Stimulated activated CD8-positive, alpha-beta memory T cell treated with anti-CD3 and anti-CD28 coated beads, Interleukin-7, amount 100 ng/mL, for 24 hours (primary cell): ENCODE measurements around the gene LGI4.
"Not testable (repeated sequence)": the region's sequence is repeated elsewhere in the genome, so short reads cannot be mapped to it uniquely, and the experiment has no call there.

Experiments
- DNase-seq: peaks from one replicate; pipeline ENCODE4 v3.0.0-alpha.2; 2020; ENCODE audit warnings: low read depth

LGI4 gene

DNA sequence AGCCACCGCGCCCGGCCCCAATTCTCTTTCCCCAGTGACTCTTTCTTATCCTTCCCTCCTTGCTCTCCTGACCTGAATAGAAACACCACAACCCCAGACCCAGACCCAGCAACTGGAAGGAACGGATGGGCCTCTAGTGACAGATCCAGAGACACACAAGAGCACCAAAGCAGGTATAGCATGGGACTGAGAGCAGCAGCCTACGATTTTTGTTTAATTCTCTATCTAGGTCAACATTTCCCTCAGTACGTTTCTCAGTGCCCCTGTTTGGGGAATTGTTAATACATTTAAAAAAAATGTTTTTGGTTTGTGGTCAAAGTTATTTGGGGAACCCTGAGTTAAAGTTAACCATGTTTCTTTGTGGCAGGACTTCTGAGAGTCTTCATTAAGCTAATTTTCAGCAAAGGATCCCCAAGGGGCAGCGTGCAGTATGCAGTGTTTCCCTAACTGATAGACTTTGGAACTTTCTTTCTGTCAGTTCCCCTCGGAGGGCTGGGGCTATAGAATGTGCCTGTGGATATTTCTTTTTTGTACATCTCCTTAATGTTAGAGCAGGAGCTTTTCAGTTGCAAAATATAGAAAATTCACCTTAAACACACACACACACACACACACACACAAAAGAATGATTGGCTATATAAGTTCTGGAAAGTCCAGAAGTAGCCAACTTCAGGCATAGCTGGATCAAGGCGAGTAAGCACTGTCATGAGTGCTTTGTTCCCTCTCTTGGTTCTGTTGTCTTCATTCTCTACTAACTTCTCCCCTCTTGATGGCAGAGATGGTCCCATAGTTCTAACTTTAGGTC, 26.0 kb upstream of the LGI4 start:
- DNase-seq = no peak

DNA sequence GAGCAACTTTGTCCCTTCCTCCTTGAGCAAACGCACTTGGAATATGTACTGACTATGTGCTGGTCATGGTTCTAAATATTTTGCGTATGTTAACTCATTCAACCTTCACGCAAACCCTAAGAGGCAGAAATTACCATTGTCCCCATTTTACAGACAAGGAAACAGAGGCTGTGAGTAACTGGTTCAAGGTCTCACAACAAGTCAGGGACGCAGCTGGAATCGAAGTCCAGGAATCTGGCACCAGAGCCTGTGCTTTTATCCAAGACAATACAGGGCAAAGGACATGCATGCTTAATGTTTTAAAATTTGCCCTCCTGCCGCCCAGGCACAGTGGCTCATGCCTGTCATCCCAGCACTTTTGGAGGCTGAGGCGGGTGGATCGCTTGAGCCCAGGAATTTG, 24.7 kb upstream of the LGI4 start:
- DNase-seq = no peak

DNA sequence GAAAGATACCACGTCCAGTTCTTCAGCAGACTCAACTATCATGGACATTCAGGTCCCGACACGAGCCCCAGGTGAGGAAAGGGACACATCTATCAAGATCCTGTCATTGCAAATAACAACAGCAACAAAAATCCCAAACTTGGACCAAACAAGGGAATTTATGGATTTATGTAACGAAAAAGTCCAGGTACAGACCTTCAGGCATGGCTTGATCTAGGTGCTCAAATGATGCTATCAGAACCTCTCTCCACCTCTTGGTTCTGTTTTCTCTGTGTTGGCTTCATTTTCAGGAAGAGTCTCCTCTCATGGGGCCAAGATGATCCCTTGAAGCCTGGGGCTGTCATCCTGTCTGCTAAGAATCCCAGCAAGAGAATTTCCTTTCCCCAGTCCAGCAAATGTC, 22.6 kb upstream of the LGI4 start:
- no peak for DNase-seq

DNA sequence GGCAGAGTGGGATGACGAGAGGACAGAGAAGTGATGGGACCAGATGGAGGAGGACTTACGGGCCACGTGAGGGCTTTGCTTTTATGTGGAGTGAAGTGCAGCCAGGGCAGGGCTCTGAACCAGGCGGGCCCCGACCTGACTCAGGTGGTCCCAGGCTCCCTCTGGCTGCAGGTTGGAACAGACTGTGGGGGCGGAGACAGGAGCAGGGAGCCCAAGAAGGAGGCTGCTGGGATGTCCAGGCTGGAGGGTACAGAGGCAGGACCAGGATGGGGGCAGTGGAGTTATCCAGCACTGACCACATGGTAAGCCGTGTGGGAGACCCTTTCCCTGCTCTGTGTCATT, 21.8 kb upstream of the LGI4 start:
- no peak for DNase-seq

DNA sequence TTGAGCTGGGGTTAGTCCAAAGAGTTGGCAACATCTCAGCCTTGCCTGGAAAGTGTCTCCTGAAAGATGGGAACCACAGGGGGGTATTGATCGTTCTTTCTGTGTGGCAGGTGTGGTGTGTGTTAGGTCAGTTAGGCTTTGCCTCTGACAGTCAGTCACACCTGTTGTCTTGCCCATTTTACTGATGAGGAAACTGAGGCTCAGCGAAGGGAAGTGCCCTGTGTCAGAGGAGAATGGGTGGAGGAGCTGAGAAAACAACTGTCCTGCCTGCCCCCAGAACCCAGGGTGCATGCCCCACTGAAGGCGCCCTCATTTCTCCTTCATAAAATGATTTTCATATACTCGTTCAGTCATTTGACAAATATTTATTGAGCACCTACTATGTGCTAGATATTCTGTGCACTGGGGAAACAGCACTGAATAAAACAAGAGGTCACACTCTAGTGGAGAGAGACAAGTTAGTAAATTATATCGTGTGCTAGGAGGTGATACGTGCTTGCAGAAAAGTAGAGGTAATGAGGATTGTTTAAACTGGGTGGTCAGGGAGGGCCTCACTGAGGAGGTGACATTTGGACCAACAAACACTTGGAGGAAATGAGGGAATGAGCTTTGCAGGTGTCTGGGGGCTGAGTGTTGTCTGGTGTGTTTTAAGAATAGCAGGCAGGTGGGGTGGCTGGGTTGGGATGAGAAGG, 21.3 kb upstream of the LGI4 start:
- no peak for DNase-seq

DNA sequence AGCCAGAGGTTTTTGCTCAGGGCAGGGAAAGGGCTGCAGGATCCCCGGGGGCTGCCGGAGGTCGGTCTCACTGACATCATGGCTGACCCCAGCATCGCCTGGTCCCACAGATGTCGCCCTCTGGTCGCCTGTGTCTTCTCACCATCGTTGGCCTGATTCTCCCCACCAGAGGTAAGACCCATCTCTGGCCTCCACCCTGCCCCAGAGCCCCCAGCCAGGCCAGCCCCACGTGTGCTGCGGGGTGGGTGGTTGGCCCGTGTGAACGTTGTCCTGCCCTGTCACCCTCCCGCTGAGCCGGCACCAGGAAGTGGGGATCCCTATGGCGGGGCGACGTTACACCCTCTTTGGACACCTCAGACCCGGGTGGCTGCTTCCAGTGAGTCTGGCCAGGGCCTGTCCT, 20.6 kb upstream of the LGI4 start:
- DNase-seq = no peak

DNA sequence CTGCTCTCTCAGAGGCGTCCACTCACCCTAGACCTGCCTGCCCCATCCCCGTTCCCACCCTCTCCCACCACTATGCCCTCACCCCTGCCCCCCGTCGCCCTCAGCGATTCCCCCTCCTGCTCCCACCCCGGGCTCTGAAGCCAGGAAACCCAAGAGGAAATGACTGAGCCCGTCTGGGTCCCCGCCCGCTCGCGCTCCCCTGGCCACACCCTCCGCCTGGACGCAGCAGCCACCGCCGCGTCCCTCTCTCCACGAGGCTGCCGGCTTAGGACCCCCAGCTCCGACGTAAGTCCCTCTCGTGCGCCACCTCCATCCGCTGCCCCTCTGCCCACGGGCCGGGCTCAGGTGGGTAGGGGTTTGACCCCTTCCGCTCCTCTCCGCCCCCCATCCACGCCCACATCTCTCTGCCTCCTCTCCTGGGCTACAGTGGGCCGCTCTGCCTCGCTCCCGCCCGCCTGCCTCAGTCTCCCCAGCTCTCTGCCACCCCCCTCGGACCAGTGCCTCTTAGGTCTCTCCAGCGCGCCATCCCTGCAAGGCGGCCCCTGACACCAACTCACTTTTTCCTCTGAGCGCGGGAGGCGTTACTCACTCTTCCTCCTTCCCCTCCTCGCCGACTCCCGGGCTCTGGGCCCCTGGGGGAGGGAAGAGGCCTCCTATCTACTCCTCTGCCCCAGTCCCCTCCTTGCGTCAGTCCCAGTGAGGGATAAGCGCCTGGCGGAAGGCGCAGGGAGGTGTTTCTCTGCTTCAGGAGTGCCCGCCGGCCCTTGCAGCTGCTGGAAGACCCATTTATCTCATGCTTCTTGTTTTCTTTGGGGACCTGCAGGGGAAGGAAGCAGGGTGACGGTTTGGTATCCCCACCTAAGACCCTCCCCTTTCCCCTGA, 19.9 kb upstream of the LGI4 start, which contains the start of gene FXYD5:
Gene FXYD5, plus strand, starts transcription at position 211 of the 882 bp plus-strand sequence. CDS start 816 bp downstream, outside the sequence.
- peak; percentile 71 for DNase-seq

DNA sequence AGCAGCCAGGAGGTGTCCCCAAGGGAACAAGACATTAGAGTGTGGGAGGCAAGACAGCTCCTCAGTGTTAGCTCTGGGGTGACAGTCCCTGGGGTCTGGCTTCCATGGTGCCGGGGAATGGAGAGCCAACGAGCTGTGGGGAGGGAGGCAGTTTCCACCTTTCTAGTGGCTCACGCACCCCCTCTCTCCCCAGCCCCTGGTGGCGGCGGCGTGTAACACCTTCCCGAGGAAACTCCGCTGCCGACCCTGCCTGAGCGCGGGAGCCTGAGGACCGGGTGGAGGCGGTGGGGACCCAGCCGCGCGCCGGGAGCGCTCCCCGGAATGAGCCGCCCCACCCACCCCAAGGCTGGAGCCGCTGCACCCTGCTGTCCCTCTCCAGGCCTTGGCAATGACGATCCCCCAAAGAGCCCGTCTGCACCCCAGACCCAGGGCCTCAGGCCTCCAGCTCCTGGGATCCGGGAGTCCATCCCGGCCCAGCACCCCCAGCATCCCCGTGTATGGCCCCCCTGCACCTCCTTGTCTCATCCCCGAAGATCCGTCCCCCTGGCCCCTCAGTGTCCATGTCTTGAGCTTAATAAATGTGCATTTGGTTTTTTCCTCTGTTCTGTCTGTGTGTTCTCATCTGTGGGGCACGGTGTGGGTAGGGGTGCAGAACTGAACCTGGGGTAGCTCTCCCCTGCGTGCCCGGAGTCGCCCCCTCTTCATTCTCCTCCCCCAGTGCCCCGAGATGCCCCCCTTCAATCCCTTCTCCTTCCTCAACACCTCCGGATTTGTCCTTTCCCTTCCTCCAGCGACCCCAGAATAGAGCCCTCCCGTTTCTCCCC, 19.1 kb upstream of the LGI4 start:
- DNase-seq = peak; percentile 61

DNA sequence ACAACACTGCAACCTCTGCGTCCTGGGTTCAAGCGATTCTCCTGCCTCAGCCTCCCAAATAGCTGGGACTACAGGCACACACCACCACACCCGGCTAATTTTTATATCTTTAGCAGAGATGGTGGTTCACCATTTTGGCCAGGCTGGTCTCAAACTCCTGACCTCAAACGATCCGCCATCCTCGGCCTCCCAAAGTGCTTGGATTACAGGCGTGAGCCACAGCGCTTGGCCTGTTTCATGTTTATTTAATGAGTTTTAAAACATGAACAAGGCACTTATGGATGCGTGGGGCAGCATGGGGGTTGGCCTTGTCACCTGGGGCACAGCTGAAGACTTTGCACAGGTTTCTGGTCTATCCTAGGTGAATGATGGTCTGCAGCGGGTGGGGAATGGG, 18.3 kb upstream of the LGI4 start:
- not testable (repeated sequence) for DNase-seq

DNA sequence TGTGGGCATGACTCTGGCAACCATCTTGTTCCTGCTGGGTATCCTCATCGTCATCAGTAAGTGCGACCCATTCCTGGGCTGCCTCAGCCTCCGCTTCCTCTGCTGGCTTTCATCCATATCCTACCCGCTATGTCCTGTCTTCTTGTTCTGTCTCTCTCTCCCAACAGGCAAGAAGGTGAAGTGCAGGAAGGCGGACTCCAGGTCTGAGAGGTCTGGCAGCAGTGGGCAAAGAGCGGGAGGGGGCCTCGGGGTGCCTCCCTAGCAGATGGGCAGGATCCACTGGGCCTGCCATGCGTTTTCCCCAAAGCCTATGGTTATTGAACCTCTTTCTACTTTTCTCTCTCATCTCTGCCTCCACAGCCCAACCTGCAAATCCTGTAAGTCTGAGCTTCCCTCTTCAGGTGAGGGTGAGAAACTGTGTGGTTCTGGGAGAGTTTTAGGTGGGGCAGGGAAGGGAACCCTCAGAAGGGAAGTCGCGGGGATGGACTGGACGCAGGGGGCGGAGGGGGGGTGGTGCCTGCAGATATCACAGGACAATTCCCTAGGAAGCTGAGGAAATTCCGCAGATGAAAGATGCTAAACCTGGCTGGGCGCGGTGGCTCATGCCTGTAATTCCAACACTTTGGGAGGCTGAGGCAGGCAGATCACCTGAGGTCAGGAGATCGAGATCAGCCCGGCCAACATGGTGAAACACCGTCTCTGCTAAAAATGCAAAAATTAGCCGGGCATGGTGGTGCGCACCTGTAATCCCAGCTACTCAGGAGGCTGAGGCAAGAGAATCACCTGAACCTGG, 16.6 kb upstream of the LGI4 start:
- no peak for DNase-seq

DNA sequence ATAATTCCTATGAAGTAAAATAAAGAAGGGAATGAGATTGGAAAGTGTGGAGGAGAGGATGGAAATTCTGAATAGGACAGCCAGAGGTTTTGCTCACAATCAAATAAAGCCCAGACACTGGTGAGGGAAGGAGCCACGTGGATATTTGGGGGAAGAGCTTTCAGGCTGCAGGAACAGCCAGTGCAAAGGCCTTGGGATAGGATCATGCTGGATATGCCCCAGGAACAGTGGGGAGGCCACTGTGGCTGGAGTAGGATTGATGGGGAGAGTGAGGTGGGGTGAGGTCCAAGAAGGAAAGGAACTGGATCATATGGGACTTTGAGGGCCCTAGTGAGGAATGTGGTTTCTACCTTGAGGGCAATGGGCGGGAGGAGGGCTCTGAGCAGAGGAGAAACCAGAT, 15.6 kb upstream of the LGI4 start:
- no peak for DNase-seq

DNA sequence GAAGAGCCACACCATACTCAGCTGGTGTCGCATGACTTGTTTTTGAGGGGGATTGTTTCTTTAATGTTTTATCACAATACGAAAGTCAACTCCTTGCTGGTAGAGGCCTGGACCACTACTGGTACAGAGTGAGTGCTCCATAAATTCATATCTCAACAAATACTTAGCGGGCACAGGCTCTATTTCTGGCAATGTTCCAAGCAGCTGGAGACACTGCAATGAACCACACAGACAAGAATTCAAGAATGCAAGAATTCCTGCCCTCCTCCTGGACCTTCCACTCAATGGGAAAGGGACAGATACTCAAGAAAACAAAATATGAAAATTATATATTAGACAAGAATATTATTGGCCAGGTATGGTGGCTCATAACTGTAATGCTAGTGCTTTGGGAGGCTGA, 14.6 kb upstream of the LGI4 start:
- no peak for DNase-seq

DNA sequence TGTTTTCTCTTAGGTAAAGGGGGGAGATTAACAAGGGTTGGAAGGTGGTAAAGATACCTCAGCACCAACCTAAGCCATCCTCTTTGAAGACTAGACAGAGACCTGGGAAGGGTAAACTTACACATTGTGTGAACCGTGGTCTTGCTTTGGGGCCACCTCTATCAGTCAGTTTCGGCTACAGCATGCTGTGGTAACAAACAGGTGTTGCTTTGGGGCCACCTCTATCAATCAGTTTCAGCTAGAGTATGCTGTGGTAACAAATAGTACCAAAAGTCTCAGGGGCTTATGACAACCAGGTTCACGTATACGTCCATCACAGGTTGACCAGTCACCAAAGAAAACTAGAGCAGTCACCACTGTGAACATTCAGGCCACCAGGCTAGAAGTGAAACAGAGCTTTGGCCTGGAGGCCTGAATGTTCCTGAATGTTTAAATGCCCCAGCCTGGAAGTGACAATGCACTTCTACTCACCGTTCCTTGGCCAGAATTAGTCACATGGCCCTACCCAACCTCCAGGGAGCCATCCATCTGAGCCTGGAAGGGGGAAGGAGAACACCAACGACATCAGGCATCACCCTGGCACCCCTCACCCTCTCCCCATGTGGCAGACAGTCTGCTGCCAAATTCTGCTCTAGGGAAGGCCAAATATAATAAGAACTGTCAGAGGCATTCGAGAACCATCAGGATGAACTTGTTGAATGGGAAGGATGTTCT, 12.0 kb upstream of the LGI4 start:
- no peak for DNase-seq

DNA sequence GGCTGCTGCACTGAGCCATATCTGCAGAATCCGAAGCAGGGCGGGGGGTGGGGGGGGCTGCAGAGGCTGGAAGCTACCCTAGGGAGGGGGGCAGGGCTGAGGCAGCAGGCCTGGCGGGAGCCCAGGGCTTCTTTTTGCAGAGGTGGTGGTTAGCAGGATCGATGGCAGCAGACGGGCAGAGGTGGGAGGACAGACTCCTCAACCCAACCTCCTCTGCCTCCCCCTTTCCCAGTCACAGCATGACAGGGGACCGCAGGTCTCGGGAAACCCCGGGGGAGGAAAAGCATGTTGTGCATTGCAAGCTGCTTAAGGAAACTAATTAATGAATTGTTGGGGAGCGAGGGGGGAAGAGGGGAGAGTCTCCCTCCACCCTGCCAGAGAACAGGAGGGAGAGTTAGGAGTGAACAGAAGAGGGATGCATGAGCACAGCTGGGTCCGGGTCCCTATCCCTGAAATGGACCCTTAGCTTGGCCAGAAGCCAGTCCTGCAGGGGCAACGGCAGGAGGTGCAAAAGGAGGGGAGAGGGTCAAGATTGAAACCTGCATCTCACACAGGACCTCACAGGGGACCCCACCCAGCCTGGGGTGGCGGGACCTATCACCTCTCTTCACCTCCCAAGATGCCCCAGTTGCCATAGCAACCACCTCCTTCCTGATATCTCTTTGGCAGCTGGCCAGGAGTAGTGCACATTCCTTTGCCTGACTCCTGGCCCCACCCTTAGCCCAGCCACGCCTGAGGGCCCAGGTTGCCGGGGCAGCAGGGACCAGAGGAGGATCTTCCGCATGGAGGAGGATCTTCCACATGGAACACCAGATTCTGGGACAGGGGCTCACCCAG, 10.0 kb upstream of the LGI4 start:
- no peak for DNase-seq

DNA sequence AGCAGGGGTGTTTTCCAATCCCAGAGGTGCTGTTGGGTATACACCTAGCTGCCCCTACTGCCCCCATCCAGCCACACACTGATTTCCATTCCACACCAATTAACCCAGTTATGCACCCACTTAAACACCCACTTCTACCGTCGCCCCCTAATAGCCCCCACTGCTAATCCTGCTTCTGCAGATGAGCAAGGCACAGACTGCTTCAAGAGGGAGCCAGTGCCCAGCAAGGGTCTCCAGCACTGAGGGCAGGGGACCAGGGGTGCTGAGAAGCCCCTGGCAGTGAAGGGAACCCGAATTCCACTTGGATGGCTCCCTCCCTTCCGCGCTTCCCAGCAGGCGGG, 9.4 kb upstream of the LGI4 start:
- no peak for DNase-seq

DNA sequence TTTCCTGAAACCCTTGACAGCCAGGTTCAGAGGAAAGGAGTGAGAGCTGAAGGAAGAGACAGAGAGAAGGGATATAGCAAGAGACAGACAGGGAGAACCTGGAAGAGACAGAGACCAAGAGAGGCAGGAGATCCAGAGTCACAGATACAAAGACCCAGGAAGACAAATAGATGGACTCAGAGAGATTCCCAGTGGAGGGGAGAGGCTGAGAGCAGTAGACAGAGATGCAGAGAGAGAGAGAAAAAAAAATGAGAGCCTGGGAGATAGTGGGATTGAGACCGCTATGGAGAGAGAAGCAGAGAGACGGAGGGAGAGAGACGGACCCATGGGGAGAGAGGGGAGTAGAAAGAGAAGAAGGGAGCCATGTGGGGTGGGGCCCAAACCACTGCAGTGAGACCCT, 9.0 kb upstream of the LGI4 start:
- no peak for DNase-seq

DNA sequence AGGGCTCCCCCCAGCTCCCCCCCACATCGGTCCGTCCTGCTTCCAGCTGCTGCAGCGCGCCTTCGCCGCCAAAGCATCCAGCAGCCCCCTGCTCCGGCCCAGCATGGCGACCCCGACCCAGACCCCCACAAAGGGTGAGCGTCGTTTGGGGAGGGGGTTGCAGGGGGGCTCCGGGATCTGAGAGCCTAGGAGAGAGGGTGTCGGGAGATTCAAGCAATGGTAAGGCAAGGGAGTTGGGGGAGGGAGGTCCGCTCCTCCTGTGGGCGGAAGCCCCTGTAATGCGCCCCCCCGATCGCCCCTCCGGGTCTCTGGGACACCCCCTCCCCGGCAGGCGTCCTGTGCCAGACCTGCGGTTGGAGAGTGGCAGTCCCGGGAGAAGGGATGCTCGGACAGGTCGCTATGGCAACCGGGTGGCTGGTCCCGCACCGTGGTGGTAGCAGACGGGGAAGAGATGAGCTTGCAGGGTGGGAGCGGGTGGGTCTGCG, 8.4 kb upstream of the LGI4 start, which contains the start of gene FXYD7:
Gene FXYD7, plus strand, starts transcription at position 25 of the 485 bp plus-strand sequence. Its CDS starts 79 bp downstream, at position 104.
- no peak for DNase-seq

DNA sequence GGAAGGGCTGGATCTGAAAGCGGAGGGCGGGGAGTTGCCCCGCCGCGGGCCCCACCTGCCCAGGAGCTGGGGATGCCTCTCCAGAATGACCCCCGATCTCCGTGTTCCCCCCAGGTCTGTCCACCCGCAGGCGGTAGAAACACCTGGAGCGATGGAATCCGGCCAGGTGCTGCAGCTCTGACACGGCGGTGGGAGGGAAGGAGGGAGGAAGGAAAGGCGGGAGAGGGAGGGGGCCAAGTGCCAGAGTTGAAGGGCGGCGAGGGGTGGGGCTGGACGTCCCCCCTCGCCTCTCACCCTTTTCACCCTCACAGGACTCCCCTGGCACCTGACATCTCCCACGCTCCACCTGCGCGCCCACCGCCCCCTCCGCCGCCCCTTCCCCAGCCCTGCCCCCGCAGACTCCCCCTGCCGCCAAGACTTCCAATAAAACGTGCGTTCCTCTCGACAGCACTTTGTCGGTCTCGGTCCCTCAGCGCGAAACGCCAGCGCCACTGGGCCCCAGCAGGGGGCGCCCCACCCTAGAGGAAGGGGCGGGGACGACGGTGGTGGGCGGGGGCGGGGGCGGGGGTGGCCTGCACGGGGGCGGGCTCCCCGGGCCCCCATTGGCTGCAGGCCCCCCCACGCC, 7.9 kb upstream of the LGI4 start:
- DNase-seq = peak; percentile 47
